Occipital lobe (tissue), 2 donors: ENCODE measurements around the gene PDCD6IP. TPM values are rescaled to one million over a fixed set of nuclear protein-coding genes. Genes with fewer than 3 reads are reported as not detected.
"Not testable (repeated sequence)": the region's sequence is repeated elsewhere in the genome, so short reads cannot be mapped to it uniquely, and the experiment has no call there.

Source experiments
- DNase-seq: peaks from one replicate; lab custom pipeline; 2025; lab: John Stamatoyannopoulos, UW
- total RNA-seq: library from RNA; depleted of rRNA; stranded (reverse); fragments of >200 nt; gene quantifications from one replicate; pipeline ENCODE4 v1.2.3, GENCODE V29; 2014

Gene PDCD6IP
- total RNA-seq, 1 donor from 2014 or later, result 116 TPM

DNA sequence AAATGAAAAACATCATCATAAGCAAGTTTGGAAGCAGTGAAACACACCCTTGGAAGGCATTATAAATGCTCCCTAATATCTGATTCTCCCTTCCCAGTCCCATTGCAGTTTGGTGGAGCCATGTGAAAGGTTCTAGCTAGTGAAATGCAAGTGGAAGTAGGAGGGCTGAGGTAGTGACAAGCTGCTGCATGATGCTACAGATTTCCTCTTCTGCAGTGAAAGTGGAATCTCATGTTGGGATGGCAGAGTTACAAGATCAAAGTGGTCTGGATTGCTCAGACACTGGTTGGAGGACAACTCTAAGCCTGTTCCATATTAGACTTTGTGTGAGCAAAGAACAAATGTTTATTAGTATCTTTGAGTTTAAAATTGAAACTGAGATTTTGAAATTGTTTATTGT, 3.3 kb upstream of the PDCD6IP start:
- DNase-seq, result no peak

DNA sequence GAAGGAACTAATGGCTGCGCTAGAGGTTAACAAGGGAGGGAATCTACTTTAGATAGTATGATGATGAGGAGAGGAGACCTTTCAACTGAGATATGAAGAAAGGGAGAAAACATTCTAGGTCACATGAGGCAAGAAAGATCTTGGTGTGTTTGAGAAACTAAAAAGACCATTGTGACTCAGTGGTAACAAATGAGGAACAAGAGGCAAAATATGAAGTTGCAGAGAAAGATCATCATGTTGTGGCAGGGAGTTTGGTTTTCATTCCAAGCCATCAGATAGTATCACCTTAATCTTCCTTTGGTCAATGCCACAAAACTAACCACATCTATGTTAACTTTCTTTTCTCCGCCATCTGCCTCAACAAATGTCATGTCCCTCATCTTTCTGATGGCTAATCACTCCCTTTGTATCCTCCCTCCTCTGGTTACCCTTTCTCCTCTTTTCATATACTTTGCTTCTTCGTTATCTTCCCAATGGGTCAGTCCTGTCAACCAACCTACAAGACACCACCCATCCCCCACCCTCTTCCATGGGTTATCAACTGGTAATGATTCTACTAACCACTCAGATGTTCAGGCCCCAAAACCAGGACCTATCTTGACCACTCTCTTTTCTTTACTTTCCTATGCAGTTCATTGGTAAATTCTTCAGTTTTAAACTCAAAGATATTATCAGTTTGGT, 2.4 kb upstream of the PDCD6IP start:
- DNase-seq, result no peak

DNA sequence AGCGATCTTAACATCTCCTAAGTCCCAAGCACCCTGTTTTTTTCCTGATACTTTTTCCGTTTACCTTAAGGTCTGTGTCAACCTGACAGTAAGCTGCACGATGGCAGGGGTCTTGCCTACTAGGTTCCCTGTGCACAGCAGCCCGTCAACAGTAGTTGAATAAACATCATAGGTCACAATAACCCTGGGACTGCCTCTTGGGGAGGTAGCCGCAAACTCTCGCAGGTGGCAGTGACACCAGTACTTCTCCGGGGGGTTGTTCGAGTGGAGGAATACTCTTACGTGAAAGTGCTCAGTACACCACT, 365 bp upstream of the PDCD6IP start:
- no peak for DNase-seq

DNA sequence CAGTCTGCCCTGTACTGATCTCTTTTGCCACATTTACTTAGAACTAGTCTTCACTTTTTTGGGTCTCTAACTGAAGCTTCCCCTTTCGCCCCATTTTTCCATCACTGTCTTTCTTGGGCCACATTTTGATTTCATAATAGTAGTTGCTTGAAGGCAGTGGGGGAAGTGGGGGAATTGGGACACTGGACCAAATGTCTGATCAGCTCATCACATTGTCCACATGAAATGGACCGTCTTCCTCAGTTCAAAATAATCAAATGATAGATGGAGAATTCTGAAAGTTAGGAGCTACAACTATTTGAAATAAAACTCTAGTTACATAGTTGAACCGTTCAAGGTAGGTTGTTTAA, 747 bp downstream of the PDCD6IP start:
- DNase-seq, result no peak

DNA sequence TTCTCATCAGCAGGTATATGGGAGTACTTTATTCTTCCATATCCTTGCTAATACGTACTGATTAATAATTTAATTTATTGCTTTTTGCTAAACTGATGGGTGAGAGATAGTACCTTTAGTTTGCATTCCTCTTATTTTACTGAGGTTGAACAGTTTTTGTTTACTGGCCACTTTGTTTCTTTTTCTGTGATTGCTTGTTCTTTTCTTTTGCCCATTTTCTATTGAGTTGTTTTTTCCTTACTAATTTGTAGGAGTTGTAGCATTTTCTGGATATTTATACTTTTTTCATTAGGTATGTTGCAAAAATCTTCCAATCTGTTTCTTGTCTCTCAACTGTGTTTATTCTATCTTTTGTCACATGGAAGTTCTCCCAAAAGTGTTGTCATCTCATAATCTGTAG, 4.8 kb downstream of the PDCD6IP start:
- DNase-seq, result no peak

DNA sequence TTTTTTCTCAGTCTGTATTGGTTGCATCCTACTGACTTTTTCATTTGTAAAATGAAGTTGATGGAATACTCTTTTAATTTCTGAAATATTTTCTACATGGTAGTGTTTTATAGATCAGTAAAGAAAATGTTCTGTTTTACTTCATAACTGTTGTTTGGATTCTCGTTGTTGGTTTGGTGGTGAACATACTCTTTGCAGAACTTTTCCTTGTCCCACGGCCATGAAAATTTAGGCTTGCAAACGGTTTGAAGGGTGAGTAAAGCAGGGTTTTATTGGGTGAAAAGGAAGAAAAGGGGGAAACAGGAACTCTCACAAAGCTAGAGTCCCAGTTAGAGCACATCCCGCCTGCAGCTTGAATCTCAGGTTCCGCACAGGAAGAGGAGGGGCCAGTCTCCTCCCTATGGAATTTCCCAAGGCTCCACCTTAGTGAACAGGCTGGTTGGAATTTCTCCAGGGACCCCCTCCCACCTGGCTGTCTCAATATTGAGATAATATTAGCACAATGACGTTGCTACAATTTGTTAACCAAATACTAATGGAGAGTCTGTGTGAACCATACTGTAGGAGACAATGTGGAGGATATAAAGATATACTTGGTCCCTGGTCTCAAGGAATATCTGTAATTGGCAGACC, 5.6 kb downstream of the PDCD6IP start:
- DNase-seq, result no peak

DNA sequence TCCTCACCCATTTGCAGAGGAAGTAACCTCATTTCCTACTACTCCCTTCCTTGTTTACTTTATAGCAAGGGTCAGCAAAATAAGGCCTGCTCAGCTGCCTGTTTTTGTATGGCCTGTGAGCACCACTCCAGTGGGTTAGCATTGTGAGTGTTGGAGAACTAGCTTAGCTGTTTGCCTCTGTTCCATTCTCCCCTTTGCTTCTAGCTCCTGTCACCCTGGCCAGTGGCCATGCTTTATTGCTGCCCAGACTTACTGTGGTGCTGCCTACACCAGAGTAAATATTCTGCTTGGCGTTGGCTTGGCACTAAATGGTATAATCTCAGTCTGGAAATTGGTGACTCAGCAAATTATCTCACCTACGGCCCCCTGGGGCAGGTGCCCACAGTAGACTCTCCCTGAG, 8.8 kb downstream of the PDCD6IP start:
- DNase-seq, result no peak

DNA sequence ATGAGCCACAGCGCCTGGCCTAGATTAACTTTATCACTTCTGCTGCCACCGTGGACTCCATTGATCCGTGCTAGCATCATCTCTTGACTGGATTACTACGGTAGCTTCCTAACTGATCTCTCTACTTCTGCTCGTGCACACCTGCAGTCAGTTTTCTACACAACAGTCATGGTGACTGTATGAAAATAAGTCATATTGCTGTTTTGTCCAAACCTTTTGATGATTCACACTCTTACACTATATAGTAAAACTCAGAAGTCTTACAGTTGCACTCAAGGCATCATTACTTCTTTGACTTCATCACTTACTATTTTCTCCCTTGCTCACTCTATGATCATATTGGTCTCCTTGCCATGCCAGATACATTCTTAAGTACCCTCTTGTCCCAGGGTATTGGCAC, 10.1 kb downstream of the PDCD6IP start:
- DNase-seq, result no peak

DNA sequence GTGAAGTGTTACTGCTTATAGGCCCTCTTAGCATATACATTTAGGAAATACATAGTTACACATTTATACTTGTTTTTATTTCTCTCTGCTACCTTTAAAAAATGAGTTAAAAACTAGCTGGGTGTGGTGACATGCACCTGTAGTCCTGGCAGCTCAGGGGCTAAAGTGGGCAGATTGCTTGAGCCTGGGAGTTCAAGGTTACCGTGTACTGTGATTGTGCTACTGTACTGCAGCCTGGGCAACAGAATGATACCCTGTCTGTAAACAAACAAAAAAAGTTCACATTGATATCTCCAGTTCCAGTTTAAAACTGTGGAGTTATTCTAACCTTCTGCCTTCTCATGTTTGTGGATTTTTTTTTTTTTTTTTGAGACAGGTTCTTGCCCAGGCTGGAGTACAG, 12.1 kb downstream of the PDCD6IP start:
- DNase-seq, result no peak

DNA sequence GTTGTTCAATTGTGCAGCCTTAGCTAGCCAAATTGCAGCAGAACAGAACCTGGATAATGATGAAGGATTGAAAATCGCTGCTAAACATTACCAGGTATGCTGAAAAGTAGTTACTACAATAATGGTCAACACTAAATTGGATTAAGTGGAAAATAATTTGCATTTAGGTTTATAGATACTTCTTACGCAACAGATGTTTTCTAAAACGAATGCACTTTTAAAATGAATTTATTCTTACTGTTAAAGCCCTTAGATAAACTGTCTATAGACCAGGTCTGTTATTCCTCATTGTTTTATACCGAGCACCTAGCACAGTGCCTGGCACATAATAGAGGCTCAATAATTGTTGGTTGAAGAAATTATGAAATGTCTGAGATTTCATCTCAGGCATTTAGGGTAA, 23.6 kb downstream of the PDCD6IP start:
- DNase-seq, result no peak

DNA sequence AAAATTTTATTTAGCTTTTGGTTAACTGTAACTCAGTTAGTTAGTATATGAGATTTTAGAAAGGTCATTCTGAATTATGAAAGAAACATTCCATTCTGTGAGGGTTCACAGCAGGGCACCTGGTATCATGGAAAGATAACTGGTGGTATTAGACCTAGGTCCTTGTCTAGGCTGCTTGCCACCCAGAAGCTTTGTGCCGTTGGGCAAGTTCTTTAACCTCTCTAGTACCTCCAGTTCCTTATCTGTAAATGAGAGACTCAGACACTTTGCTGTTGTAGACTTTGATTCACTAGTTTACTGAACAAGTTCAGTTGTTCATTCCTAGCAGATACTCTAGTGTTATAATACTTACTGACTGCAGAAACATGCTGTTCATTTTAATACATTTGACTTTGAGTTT, 25.4 kb downstream of the PDCD6IP start:
- DNase-seq, result no peak

DNA sequence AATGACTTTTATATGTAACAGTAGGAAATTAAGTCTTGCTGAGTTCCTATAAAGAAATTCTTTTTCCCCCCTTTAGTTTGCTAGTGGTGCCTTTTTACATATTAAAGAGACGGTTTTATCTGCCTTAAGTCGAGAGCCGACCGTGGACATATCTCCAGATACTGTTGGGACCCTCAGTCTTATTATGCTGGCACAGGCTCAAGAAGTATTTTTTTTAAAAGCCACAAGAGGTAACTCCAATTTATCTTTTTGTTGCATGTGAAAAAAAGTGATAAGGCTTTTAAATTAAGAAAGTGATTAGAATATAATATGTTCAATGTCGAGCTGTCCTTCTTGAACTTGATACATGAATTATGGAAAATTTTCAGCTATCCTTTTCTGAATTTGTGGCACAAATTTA, 26.7 kb downstream of the PDCD6IP start:
- no peak for DNase-seq

DNA sequence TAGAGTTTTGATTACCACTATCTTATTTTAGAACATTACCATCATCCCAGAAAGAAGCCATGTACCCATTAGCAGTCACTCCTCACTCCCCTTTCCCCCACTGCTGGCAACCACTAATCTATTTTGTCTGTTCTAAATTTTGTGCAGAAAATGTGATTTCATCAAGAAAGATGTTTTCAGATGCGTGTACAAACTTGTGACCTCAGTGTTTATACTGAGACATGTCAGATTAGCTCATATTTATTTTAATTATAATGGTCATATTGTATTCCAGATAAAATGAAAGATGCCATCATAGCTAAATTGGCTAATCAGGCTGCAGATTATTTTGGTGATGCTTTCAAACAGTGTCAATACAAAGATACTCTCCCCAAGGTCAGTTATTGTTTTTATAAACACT, 27.8 kb downstream of the PDCD6IP start:
- no peak for DNase-seq

DNA sequence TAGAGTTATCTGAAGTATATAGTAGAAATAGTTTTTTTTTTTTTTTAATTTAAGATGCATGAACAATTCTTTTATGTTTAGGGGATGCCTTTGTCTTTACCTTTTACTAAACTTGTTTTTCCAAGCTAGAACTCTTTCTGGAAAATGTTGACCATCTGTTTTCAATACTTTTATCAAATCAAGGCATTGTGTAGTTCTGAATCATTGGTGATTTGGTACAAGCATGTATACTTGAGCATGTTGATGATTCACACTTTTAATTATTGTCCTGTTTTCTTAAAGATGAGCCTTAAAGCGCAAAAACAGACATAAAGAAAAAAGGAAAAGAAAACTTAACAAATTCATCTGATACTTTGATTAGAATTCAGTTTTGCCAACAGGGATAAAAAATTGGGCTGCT, 28.3 kb downstream of the PDCD6IP start:
- DNase-seq, result no peak

DNA sequence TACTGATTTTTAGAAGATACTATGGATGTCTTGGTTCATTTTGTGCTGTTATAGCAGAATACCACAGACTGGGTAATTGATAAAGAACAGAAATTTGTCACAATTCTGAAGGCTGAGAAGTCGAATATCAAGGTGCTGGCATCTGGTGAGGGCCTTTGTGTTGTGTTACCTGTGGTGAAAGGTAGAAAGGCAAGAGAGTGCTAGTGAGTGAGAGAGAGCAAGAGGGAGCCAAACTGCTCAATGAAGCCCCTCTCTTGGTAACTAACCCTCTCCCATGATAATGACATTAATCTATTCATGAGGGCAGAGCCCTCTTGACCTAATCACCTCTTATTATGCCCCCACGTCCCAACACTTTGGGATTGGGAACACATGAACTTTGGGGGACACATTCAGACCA, 31.3 kb downstream of the PDCD6IP start:
- DNase-seq, result no peak

DNA sequence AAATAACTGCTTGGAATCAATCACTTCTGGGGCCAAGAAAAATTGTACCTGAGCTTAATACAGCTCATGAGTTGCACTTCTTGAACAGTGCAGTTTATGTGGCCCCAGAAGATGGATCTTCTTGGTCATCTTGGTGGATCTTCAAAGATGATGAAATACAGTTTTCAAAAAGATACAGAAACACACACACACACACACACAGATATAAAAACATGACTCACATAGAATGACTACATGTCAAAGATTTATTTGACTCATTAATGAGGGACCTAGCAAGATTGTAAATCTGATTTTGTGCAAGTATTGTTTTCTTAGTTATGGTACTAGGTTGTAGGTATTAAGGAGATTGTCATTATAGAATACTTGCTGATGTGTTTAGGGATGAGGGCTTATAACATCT, 32.6 kb downstream of the PDCD6IP start:
- DNase-seq, result no peak

DNA sequence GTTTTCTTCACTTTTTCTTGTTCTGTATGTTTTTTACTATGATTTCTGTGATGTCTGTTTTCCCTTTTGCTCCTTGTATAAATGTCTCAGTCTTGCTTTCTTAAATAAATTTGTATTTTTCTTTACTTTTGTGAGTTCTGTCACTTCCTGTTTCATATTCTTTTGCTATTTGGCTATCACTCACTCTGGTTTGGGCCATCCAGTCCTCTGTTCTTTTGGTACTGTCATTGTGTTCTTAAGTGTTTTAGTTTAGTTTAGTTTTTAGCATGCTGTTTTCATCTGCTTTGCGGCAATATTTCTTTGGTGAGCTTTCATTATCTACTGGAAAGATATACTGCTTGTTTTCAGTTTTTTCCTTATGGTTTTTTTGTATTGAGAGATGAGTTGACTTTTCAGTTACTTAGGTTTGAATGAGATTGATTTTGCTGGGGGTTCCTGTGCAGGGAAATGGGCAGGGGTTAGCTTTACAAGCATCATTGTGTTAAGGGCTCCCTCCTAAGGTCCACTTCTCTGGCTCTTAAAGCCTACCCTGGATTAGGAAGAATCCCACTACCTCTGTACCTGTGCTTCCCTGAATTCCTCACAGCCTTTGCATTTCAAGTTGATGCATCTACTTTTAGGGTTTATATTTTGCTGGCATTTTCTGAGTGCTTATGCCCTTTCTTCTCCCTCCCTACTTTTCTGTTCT, 35.1 kb downstream of the PDCD6IP start:
- no peak for DNase-seq

DNA sequence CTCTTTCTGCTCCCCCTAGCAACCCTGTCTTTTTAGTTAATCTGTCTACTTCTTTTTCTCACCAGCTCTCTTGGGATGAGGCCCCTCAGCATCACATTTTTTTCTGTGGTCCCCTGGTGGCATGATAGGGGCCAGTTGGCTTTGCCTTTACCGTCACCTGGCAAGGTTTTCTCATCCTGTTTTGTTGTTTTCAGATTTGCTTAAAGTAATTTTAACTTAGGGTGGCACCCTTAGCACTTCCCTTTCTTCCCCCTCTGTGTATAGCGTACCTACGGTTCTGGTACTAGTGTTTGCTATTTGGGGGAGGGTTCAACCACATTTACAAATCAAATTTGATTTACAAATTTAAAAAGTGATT, 35.6 kb downstream of the PDCD6IP start:
- no peak for DNase-seq

DNA sequence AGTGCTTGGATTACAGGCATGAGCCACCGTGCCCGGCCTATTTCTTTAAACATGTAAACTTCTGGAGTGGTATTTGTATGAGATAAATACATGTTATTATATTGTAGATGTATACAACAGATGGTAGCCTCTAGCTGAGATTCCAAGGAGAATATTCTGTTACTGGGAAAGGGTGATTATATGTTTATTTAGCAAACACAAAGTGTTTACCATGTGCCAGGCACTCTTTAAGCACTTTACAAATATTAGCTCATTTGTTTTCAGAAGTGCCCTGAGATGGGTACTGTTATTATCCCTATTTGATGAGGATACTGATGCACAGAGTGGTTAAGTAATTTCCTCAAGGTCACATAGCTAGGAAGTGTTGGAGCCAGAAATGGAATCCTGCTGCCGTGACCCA, 38.8 kb downstream of the PDCD6IP start:
- not testable (repeated sequence) for DNase-seq

DNA sequence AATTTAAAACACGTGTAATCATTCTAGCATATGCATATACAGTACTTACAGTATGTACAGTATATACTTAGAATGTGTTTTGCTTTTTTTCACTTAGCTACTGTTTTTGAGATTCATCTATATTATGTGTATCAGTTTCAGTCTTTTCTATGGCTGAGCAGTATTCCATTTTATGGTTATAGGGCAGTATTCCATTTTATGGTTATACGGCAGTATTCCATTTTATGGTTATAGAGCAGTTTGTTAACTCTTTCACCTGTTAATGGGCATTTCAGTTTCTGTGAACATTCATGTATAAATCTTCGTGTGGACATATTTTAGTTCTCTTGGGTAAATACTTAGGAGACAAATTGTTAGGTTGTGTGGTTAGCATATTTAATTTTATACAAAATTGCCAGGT, 40.9 kb downstream of the PDCD6IP start:
- DNase-seq, result no peak

DNA sequence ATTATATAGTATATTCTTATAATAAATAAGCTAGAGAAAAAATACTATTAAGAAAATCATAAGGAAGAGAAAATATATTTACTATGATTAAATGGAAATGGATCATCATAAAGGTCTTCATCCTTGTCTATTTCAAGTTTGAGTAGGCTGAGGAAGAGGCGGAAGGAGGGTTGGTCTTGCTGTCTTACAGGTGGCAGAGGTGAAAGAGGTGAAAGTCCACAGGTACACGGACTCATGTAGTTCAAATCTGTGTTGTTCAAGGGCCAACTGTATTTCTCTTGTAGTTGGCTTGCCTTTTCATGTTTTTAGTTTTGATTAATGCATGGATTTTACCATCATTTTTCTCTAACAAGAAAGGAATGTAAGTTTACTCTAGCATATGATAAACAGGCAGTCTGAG, 41.7 kb downstream of the PDCD6IP start:
- no peak for DNase-seq

DNA sequence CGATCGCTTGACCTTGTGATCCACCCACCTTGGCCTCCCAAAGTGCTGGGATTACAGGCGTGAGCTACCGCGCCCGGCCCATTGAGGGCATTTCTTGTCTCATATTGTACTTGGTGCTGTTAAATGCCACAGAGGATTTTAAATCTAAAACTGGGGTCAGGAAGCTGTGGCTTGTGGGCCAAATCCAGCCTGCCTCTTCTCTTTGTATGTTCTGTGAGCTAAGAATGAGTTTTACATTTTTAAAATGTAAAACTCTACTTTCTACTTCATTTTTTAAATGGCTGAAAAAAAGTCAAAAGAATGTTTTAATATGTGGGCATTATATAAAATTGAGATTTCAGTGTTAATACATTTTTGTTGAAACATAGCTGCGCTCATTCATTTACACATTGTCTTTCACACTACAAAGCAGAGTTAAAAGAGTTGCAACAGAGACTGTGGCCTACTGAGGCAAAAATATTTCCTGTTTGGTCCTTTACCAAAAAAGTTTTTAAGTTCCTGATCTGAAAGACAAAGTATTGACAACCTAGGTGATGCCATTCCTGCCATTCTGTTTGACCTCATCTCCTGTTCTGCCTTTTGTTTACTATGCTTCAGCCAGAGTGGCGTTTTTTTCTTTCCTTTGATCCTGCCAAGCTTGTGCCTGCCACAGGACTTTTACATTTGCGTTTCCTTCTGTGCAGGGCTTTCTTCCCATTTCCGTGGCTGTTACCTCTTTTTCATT, 50.4 kb downstream of the PDCD6IP start:
- no peak for DNase-seq

DNA sequence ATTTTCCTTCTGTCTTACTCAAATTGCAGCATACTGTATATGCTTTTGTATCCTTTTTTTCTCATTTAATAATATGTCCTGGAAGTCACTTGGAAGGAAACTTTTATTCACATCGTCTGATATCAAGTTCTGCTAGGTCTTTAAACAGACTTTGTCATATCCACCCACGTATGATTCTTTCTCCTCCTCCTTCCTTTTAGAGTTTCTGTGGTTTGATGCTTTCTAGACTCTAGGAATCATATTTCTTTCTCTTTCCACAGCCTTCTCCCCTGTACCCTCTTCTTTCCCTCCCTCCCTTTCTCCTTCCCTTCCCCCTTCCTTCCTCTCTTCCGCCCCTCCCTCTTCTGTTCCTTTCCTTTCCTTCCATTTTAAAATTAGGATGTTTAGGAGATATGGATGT, 52.2 kb downstream of the PDCD6IP start:
- DNase-seq, result not testable (repeated sequence)
